ENCODE results near the gene EBNA1BP2. TPM values are rescaled to one million over a fixed set of nuclear protein-coding genes. Genes with fewer than 3 reads are reported as not detected.

Gene EBNA1BP2
- total and polyA plus RNA-seq, 4 donors = 25.6 to 90.6 (median 41.6) TPM

DNA sequence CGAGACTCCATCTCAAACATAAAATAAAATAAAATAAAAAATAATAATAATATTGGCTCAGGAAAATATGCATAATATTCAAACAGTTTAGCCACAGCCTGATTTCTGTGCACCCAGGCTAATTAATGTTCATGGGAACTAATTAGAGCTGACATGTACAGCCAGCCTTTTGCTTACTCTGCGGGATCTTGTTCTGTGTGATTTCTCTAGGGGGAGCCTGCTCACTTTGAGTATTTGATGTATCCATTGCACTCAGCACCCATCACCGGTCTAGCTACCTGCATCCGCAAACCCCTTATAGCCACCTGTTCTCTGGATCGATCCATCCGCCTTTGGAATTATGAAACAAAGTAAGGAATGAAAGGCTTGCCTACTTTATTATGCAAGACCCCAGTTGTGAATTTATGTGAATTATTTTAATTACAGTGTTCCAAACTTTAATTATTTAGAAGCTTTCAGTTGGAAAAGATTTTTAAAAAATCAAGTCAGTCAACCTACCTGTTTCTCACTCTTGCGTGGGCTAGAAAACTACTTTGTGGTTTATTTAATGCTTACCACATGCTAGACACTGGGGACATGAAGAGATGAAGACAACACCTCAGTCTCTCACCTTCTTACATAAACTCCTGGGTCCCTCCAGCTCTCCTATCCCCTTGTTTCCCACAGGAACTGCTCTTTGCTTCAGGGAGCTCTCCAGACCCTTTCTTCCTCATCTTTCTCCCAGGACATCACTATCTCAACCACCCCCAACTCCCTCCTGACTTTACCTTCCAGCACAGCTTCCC lies 25.4 kb upstream of the EBNA1BP2 start:
- WGBS = 94% methylated on average over 7 of the region's 7 CpGs
- H3K4me1 ChIP-seq (ENCODE audit: control insufficient read depth in 4 of 4, insufficient read depth in 4 of 4, low read length in 3 of 4) = peaks cover 0 to 6% (median 2%) of the 10 kb centered on the region in 4 donors
- TF ChIP-seq SP1 (IDR thresholded peaks at IDR 0.05) (no peak), HNF4G (IDR thresholded peaks at IDR 0.05) (no peak), EGR1 (IDR thresholded peaks at IDR 0.05; ENCODE audit: low read depth in 2 of 2) (no peak), FOXA1 (IDR thresholded peaks at IDR 0.05) (no peak), FOXA2 (IDR thresholded peaks at IDR 0.05) (no peak), NR2F2 (IDR thresholded peaks at IDR 0.05) (no peak), JUND (IDR thresholded peaks at IDR 0.05) (no peak), RAD21 (IDR thresholded peaks at IDR 0.05) (no peak), RXRA (IDR thresholded peaks at IDR 0.05) (no peak), GABPA (IDR thresholded peaks at IDR 0.05 in 1 of 2, conservative IDR thresholded peaks at IDR 0.05 in 1 of 2) (no peak), TAF1 (conservative IDR thresholded peaks at IDR 0.05) (no peak), YY1 (IDR thresholded peaks at IDR 0.05) (no peak), HNF4A (conservative IDR thresholded peaks at IDR 0.05) (no peak)
- TF ChIP-seq, protein P1, sequence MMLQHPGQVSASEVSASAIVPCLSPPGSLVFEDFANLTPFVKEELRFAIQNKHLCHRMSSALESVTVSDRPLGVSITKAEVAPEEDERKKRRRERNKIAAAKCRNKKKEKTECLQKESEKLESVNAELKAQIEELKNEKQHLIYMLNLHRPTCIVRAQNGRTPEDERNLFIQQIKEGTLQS (IDR thresholded peaks at IDR 0.05) = no peak
- TF ChIP-seq, protein P2, sequence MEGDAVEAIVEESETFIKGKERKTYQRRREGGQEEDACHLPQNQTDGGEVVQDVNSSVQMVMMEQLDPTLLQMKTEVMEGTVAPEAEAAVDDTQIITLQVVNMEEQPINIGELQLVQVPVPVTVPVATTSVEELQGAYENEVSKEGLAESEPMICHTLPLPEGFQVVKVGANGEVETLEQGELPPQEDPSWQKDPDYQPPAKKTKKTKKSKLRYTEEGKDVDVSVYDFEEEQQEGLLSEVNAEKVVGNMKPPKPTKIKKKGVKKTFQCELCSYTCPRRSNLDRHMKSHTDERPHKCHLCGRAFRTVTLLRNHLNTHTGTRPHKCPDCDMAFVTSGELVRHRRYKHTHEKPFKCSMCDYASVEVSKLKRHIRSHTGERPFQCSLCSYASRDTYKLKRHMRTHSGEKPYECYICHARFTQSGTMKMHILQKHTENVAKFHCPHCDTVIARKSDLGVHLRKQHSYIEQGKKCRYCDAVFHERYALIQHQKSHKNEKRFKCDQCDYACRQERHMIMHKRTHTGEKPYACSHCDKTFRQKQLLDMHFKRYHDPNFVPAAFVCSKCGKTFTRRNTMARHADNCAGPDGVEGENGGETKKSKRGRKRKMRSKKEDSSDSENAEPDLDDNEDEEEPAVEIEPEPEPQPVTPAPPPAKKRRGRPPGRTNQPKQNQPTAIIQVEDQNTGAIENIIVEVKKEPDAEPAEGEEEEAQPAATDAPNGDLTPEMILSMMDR (IDR thresholded peaks at IDR 0.05; ENCODE audit: low read depth, low read length, missing input control) = no peak
- TF ChIP-seq, protein P3, sequence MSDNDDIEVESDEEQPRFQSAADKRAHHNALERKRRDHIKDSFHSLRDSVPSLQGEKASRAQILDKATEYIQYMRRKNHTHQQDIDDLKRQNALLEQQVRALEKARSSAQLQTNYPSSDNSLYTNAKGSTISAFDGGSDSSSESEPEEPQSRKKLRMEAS (IDR thresholded peaks at IDR 0.05) = no peak
- TF ChIP-seq, protein P4, sequence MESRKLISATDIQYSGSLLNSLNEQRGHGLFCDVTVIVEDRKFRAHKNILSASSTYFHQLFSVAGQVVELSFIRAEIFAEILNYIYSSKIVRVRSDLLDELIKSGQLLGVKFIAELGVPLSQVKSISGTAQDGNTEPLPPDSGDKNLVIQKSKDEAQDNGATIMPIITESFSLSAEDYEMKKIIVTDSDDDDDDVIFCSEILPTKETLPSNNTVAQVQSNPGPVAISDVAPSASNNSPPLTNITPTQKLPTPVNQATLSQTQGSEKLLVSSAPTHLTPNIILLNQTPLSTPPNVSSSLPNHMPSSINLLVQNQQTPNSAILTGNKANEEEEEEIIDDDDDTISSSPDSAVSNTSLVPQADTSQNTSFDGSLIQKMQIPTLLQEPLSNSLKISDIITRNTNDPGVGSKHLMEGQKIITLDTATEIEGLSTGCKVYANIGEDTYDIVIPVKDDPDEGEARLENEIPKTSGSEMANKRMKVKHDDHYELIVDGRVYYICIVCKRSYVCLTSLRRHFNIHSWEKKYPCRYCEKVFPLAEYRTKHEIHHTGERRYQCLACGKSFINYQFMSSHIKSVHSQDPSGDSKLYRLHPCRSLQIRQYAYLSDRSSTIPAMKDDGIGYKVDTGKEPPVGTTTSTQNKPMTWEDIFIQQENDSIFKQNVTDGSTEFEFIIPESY (IDR thresholded peaks at IDR 0.05) = no peak
- TF ChIP-seq, protein P5, sequence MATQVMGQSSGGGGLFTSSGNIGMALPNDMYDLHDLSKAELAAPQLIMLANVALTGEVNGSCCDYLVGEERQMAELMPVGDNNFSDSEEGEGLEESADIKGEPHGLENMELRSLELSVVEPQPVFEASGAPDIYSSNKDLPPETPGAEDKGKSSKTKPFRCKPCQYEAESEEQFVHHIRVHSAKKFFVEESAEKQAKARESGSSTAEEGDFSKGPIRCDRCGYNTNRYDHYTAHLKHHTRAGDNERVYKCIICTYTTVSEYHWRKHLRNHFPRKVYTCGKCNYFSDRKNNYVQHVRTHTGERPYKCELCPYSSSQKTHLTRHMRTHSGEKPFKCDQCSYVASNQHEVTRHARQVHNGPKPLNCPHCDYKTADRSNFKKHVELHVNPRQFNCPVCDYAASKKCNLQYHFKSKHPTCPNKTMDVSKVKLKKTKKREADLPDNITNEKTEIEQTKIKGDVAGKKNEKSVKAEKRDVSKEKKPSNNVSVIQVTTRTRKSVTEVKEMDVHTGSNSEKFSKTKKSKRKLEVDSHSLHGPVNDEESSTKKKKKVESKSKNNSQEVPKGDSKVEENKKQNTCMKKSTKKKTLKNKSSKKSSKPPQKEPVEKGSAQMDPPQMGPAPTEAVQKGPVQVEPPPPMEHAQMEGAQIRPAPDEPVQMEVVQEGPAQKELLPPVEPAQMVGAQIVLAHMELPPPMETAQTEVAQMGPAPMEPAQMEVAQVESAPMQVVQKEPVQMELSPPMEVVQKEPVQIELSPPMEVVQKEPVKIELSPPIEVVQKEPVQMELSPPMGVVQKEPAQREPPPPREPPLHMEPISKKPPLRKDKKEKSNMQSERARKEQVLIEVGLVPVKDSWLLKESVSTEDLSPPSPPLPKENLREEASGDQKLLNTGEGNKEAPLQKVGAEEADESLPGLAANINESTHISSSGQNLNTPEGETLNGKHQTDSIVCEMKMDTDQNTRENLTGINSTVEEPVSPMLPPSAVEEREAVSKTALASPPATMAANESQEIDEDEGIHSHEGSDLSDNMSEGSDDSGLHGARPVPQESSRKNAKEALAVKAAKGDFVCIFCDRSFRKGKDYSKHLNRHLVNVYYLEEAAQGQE (IDR thresholded peaks at IDR 0.05) = no peak
- no peak for DNase-seq (ENCODE audit: low spot score)
- no peaks in the 10 kb centered on the region for H3K27me3 ChIP-seq (ENCODE audit: control insufficient read depth in 4 of 4, insufficient read depth in 4 of 4, low read length in 3 of 4)
- no peak overlapping the region for H3K27ac ChIP-seq (ENCODE audit: low read depth in 1 of 2, low read length in 2 of 2)
- H3K4me3 ChIP-seq (ENCODE audit: low read depth in 1 of 3, low read length in 3 of 3) = no peak overlapping the region
- peaks cover 2 to 20% (median 7%) of the 10 kb centered on the region in 4 donors for H3K36me3 ChIP-seq (ENCODE audit: control insufficient read depth in 4 of 4, insufficient read depth in 3 of 4, low read depth in 1 of 4, low read length in 3 of 4)
- no peaks in the 10 kb centered on the region for H3K9me3 ChIP-seq (ENCODE audit: control insufficient read depth in 4 of 4, low read length in 3 of 4)
- no peak overlapping the region for H3K9ac ChIP-seq (ENCODE audit: low read depth in 1 of 2, low read length in 2 of 2)

Data from liver (tissue), 9 donors.